Panc1 (cell line): ENCODE data around the gene BTBD9.

ENCODE experiments used
- POLR2AphosphoS5 ChIP-seq: IDR thresholded peaks from 2 replicates; pipeline ENCODE4 v1.6.1; 2012; ENCODE audit warnings: mild to moderate bottlenecking, low read depth, low read length, moderate library complexity
- SIN3A ChIP-seq: IDR thresholded peaks from 2 replicates; pipeline ENCODE4 v1.6.1; 2012; ENCODE audit warnings: low read depth, mild to moderate bottlenecking, low read length, moderate library complexity, borderline replicate concordance; ENCODE audit not compliant: insufficient read depth
- TCF7L2 ChIP-seq: IDR thresholded peaks from 2 replicates; pipeline ENCODE4 v1.6.1; 2011; ENCODE audit warnings: mild to moderate bottlenecking, low read depth, low read length, inconsistent platforms
- TF ChIP-seq, protein P1 (sequence below): fragments of 450-650 bp; IDR thresholded peaks from 2 replicates; pipeline ENCODE4 v1.5.1; 2017; ENCODE audit warnings: mild to moderate bottlenecking
- TF ChIP-seq, protein P2 (sequence below), 2 experiments: IDR thresholded peaks; 2 replicates each; pipeline ENCODE4 v1.6.1; 2011 to 2012; ENCODE audit warnings: low read depth in 2 of 2, control low read depth in 1 of 2, low read length in 1 of 2, mild to moderate bottlenecking in 1 of 2, moderate library complexity in 1 of 2; ENCODE audit not compliant: insufficient read depth in 1 of 2

DNA sequence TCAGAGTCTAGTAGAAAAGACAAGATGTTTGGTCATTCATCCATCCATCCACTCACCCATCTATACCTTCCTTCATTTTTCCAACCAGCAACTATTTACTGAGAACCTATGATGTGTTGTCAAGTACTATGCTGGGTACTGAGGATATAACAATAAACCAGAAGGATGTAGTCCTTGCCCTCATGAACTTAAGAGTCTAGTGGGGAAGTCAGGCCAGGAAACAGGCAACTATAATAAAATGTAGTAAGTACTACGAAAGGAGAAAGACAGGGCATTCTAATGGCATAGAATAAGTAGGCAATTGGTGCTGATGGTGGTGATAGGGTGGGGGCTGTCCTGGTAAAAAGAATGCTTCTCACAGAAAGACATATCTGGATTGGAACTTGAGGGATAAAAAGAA is 245.7 kb downstream of the BTBD9 start:
- TF ChIP-seq POLR2AphosphoS5, result no peak
- no peak for TF ChIP-seq TCF7L2
- TF ChIP-seq, protein P1, sequence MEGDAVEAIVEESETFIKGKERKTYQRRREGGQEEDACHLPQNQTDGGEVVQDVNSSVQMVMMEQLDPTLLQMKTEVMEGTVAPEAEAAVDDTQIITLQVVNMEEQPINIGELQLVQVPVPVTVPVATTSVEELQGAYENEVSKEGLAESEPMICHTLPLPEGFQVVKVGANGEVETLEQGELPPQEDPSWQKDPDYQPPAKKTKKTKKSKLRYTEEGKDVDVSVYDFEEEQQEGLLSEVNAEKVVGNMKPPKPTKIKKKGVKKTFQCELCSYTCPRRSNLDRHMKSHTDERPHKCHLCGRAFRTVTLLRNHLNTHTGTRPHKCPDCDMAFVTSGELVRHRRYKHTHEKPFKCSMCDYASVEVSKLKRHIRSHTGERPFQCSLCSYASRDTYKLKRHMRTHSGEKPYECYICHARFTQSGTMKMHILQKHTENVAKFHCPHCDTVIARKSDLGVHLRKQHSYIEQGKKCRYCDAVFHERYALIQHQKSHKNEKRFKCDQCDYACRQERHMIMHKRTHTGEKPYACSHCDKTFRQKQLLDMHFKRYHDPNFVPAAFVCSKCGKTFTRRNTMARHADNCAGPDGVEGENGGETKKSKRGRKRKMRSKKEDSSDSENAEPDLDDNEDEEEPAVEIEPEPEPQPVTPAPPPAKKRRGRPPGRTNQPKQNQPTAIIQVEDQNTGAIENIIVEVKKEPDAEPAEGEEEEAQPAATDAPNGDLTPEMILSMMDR, result no peak
- TF ChIP-seq, protein P2, sequence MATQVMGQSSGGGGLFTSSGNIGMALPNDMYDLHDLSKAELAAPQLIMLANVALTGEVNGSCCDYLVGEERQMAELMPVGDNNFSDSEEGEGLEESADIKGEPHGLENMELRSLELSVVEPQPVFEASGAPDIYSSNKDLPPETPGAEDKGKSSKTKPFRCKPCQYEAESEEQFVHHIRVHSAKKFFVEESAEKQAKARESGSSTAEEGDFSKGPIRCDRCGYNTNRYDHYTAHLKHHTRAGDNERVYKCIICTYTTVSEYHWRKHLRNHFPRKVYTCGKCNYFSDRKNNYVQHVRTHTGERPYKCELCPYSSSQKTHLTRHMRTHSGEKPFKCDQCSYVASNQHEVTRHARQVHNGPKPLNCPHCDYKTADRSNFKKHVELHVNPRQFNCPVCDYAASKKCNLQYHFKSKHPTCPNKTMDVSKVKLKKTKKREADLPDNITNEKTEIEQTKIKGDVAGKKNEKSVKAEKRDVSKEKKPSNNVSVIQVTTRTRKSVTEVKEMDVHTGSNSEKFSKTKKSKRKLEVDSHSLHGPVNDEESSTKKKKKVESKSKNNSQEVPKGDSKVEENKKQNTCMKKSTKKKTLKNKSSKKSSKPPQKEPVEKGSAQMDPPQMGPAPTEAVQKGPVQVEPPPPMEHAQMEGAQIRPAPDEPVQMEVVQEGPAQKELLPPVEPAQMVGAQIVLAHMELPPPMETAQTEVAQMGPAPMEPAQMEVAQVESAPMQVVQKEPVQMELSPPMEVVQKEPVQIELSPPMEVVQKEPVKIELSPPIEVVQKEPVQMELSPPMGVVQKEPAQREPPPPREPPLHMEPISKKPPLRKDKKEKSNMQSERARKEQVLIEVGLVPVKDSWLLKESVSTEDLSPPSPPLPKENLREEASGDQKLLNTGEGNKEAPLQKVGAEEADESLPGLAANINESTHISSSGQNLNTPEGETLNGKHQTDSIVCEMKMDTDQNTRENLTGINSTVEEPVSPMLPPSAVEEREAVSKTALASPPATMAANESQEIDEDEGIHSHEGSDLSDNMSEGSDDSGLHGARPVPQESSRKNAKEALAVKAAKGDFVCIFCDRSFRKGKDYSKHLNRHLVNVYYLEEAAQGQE (IDR thresholded peaks at IDR 0.05; ENCODE audit: insufficient read depth in 1 of 2, low read depth in 2 of 2, low read length in 1 of 2), result no peak
- TF ChIP-seq SIN3A, result no peak
